Measurements from ENCODE around the gene RAPGEF3. TPM values are rescaled to one million over a fixed set of nuclear protein-coding genes. Genes with fewer than 3 reads are reported as not detected.

Gene RAPGEF3
- total RNA-seq, 1 experiment from 2014 or later = 1.1 TPM

GRCh38 chr12:47739297-47739696 lies 19.4 kb downstream of the RAPGEF3 start:
- in situ Hi-C loops (cut with HindIII; ENCODE audit: low pct_unique_long_range_greater_than_20kb, low sequenced_read_pairs) = no loop called here
- no peak for DNase-seq (ENCODE audit: low read depth, low spot score)

- no peak for DNase-seq (ENCODE audit: low read depth, low spot score)
- in situ Hi-C loops (cut with HindIII; ENCODE audit: low pct_unique_long_range_greater_than_20kb, low sequenced_read_pairs) = no loop called here
Measured at GRCh38 chr12:47737936-47738594, 20.6 kb downstream of the RAPGEF3 start.

GRCh38 chr12:47736877-47737676 lies 21.6 kb downstream of the RAPGEF3 start:
- DNase-seq (ENCODE audit: low read depth, low spot score) = no peak
- in situ Hi-C loops (cut with HindIII; ENCODE audit: low pct_unique_long_range_greater_than_20kb, low sequenced_read_pairs) = no loop called here

- no peak for DNase-seq (ENCODE audit: low read depth, low spot score)
- in situ Hi-C loops (cut with HindIII; ENCODE audit: low pct_unique_long_range_greater_than_20kb, low sequenced_read_pairs) = no loop called here
Measured at GRCh38 chr12:47736216-47736615, 22.5 kb downstream of the RAPGEF3 start.

- in situ Hi-C loops (cut with HindIII; ENCODE audit: low pct_unique_long_range_greater_than_20kb, low sequenced_read_pairs) = no loop called here
- DNase-seq (ENCODE audit: low read depth, low spot score) = no peak
Measured at GRCh38 chr12:47735649-47736048, 23.0 kb downstream of the RAPGEF3 start.

GRCh38 chr12:47734725-47735480 lies 23.8 kb downstream of the RAPGEF3 start:
- no peak for DNase-seq (ENCODE audit: low read depth, low spot score)
- in situ Hi-C loops (cut with HindIII; ENCODE audit: low pct_unique_long_range_greater_than_20kb, low sequenced_read_pairs) = no loop called here

GRCh38 chr12:47733142-47733541 lies 25.5 kb downstream of the RAPGEF3 start:
- in situ Hi-C loops (cut with HindIII; ENCODE audit: low pct_unique_long_range_greater_than_20kb, low sequenced_read_pairs) = no loop called here
- no peak for DNase-seq (ENCODE audit: low read depth, low spot score)

GRCh38 chr12:47732504-47732903 lies 26.2 kb downstream of the RAPGEF3 start:
- no peak for DNase-seq (ENCODE audit: low read depth, low spot score)
- in situ Hi-C loops (cut with HindIII; ENCODE audit: low pct_unique_long_range_greater_than_20kb, low sequenced_read_pairs) = no loop called here

GRCh38 chr12:47731723-47732122 lies 27.0 kb downstream of the RAPGEF3 start:
- DNase-seq (ENCODE audit: low read depth, low spot score) = no peak
- in situ Hi-C loops (cut with HindIII; ENCODE audit: low pct_unique_long_range_greater_than_20kb, low sequenced_read_pairs) = no loop called here

GRCh38 chr12:47730341-47730744 lies 28.3 kb downstream of the RAPGEF3 start:
- no peak for DNase-seq (ENCODE audit: low read depth, low spot score)
- in situ Hi-C loops (cut with HindIII; ENCODE audit: low pct_unique_long_range_greater_than_20kb, low sequenced_read_pairs) = no loop called here

GRCh38 chr12:47729233-47729632 lies 29.4 kb downstream of the RAPGEF3 start:
- no peak for DNase-seq (ENCODE audit: low read depth, low spot score)
- in situ Hi-C loops (cut with HindIII; ENCODE audit: low pct_unique_long_range_greater_than_20kb, low sequenced_read_pairs) = no loop called here

- in situ Hi-C loops (cut with HindIII; ENCODE audit: low pct_unique_long_range_greater_than_20kb, low sequenced_read_pairs) = no loop called here
- no peak for DNase-seq (ENCODE audit: low read depth, low spot score)
Measured at GRCh38 chr12:47725893-47726292, 32.8 kb downstream of the RAPGEF3 start.

- DNase-seq (ENCODE audit: low read depth, low spot score) = no peak
- in situ Hi-C loops (cut with HindIII; ENCODE audit: low pct_unique_long_range_greater_than_20kb, low sequenced_read_pairs) = no loop called here
Measured at GRCh38 chr12:47725091-47725772, 33.4 kb downstream of the RAPGEF3 start, which contains the start of gene ENDOU. TSS of gene ENDOU (minus strand) at chr12:47725490. CDS start at chr12:47725413, 77 bp downstream.

GRCh38 chr12:47722941-47723631 lies 35.6 kb downstream of the RAPGEF3 start:
- in situ Hi-C loops (cut with HindIII; ENCODE audit: low pct_unique_long_range_greater_than_20kb, low sequenced_read_pairs) = no loop called here
- DNase-seq (ENCODE audit: low read depth, low spot score) = no peak

GRCh38 chr12:47722136-47722834 lies 36.4 kb downstream of the RAPGEF3 start:
- in situ Hi-C loops (cut with HindIII; ENCODE audit: low pct_unique_long_range_greater_than_20kb, low sequenced_read_pairs) = no loop called here
- no peak for DNase-seq (ENCODE audit: low read depth, low spot score)

- DNase-seq (ENCODE audit: low read depth, low spot score) = no peak
- in situ Hi-C loops (cut with HindIII; ENCODE audit: low pct_unique_long_range_greater_than_20kb, low sequenced_read_pairs) = no loop called here
Measured at GRCh38 chr12:47721431-47721973, 37.2 kb downstream of the RAPGEF3 start.

Measured in SK-MEL-5 (cell line).